K562 (cell line): Measurements from ENCODE around the gene COL9A3. TPM values are rescaled to one million over a fixed set of nuclear protein-coding genes. Genes with fewer than 3 reads are reported as not detected.

ENCODE experiments used
- polyA plus RNA-seq, 8 experiments: library from polyadenylated mRNA; depleted of rRNA in 4 of 8; stranded (reverse) in 5 of 8; unstranded in 3 of 8; fragments of >200 nt; fragmentation: Nextera tagmentation in 2 of 8; fragmentation: Illumina TruSeq in 1 of 8; extraction: Ambion mirVana in 2 of 8; extraction: Trizol in 1 of 8; gene quantifications; 2 replicates each; pipeline versions ENCODE4 v1.2.1 to v1.2.3, GENCODE V29; 2011 to 2014; ENCODE audit warnings: inconsistent platforms in 1 of 8, missing spikeins in 1 of 8
- small RNA-seq: library from RNA; depleted of rRNA; stranded (forward); fragments of <200 nt; gene quantifications from one replicate; pipeline ENCODE3, GENCODE V24; 2014
- total RNA-seq, 7 experiments: library from RNA; depleted of rRNA in 6 of 7; stranded (reverse); fragments of >200 nt in 6 of 7; fragmentation: Illumina TruSeq in 2 of 7; extraction: Trizol in 2 of 7; gene quantifications; 2 replicates each; pipeline versions ENCODE4 v1.2.1 to v1.2.3, GENCODE V29; 2011 to 2021; ENCODE audit warnings: low replicate concordance in 1 of 7

Gene COL9A3
- total and polyA plus RNA-seq, 9 of the 15 experiments (the other 6 are each of a cell fraction or from before 2014, with no cell fraction given), result 0.14 to 3.6 (median 0.88) TPM; not detected in 1

Small RNA genes lying within 50 kb of the gene (small RNA-seq; reads per million reads assigned to genes)
- gene DPH3P1, result not detected

Other genes with a start within 250 kb of the COL9A3 start
Only the 7 nearest of the 9 such genes appear.
- gene NTSR1, start 108.2 kb upstream of the COL9A3 start, total RNA-seq (2014; rRNA removed), result 0.41 TPM in 1 of 2 replicates, not detected in the other
- gene NTSR1, start 108.2 kb upstream of the COL9A3 start, total RNA-seq (2014; rRNA removed; fragmentation: Illumina TruSeq; extraction: Trizol), result 0.04 TPM in 1 of 2 replicates, not detected in the other
- 0.14 and 0.15 TPM in 2 replicates for gene NTSR1, start 108.2 kb upstream of the COL9A3 start, total RNA-seq (2015; rRNA removed; fragmentation: Illumina TruSeq; extraction: Trizol)
- gene NTSR1, start 108.2 kb upstream of the COL9A3 start, total RNA-seq (2021), result 0.38 and 0.40 TPM in 2 replicates
- 0.07 and 0.12 TPM in 2 replicates for gene NTSR1, start 108.2 kb upstream of the COL9A3 start, polyA plus RNA-seq (2011; rRNA removed)
- gene NTSR1, start 108.2 kb upstream of the COL9A3 start, polyA plus RNA-seq (2014; fragmentation: Illumina TruSeq; extraction: Trizol), result 0.22 and 0.25 TPM in 2 replicates
- gene NTSR1, start 108.2 kb upstream of the COL9A3 start, polyA plus RNA-seq (2014; fragmentation: Nextera tagmentation; extraction: Ambion mirVana), result not detected
- gene NTSR1, start 108.2 kb upstream of the COL9A3 start, polyA plus RNA-seq (2014; rRNA removed), result 0.04 and 0.12 TPM in 2 replicates
- gene MRGBP, start 20.6 kb upstream of the COL9A3 start, total RNA-seq (2014; rRNA removed), result 31.3 and 37.0 TPM in 2 replicates
- gene MRGBP, start 20.6 kb upstream of the COL9A3 start, total RNA-seq (2014; rRNA removed; fragmentation: Illumina TruSeq; extraction: Trizol), result 18.1 TPM in 2 replicates
- 25.2 and 25.7 TPM in 2 replicates for gene MRGBP, start 20.6 kb upstream of the COL9A3 start, total RNA-seq (2015; rRNA removed; fragmentation: Illumina TruSeq; extraction: Trizol)
- gene MRGBP, start 20.6 kb upstream of the COL9A3 start, total RNA-seq (2021), result 25.1 and 26.1 TPM in 2 replicates
- 18.7 and 20.7 TPM in 2 replicates for gene MRGBP, start 20.6 kb upstream of the COL9A3 start, polyA plus RNA-seq (2011; rRNA removed)
- gene MRGBP, start 20.6 kb upstream of the COL9A3 start, polyA plus RNA-seq (2014; fragmentation: Illumina TruSeq; extraction: Trizol), result 18.4 and 21.0 TPM in 2 replicates
- 1 to 10 TPM; 1.9 to 2.8 TPM for gene MRGBP, start 20.6 kb upstream of the COL9A3 start, polyA plus RNA-seq (2014; fragmentation: Nextera tagmentation; extraction: Ambion mirVana)
- gene MRGBP, start 20.6 kb upstream of the COL9A3 start, polyA plus RNA-seq (2014; rRNA removed), result 26.3 and 26.7 TPM in 2 replicates
- gene OGFR, start 12.2 kb upstream of the COL9A3 start, total RNA-seq (2014; rRNA removed), result 56.3 and 56.5 TPM in 2 replicates
- gene OGFR, start 12.2 kb upstream of the COL9A3 start, total RNA-seq (2014; rRNA removed; fragmentation: Illumina TruSeq; extraction: Trizol), result 8.9 and 10.3 TPM in 2 replicates
- 17.5 and 18.7 TPM in 2 replicates for gene OGFR, start 12.2 kb upstream of the COL9A3 start, total RNA-seq (2015; rRNA removed; fragmentation: Illumina TruSeq; extraction: Trizol)
- 33.1 and 36.5 TPM in 2 replicates for gene OGFR, start 12.2 kb upstream of the COL9A3 start, total RNA-seq (2021)
- gene OGFR, start 12.2 kb upstream of the COL9A3 start, polyA plus RNA-seq (2011; rRNA removed), result 23.3 and 25.4 TPM in 2 replicates
- 16.6 and 22.0 TPM in 2 replicates for gene OGFR, start 12.2 kb upstream of the COL9A3 start, polyA plus RNA-seq (2014; fragmentation: Illumina TruSeq; extraction: Trizol)
- under 1 TPM; 0.39 TPM for gene OGFR, start 12.2 kb upstream of the COL9A3 start, polyA plus RNA-seq (2014; fragmentation: Nextera tagmentation; extraction: Ambion mirVana)
- 34.2 and 36.7 TPM in 2 replicates for gene OGFR, start 12.2 kb upstream of the COL9A3 start, polyA plus RNA-seq (2014; rRNA removed)
- 11.1 and 11.2 TPM in 2 replicates for gene TCFL5, start 44.8 kb downstream of the COL9A3 start, total RNA-seq (2014; rRNA removed)
- 7.4 and 7.9 TPM in 2 replicates for gene TCFL5, start 44.8 kb downstream of the COL9A3 start, total RNA-seq (2014; rRNA removed; fragmentation: Illumina TruSeq; extraction: Trizol)
- 9.2 and 10.2 TPM in 2 replicates for gene TCFL5, start 44.8 kb downstream of the COL9A3 start, total RNA-seq (2015; rRNA removed; fragmentation: Illumina TruSeq; extraction: Trizol)
- gene TCFL5, start 44.8 kb downstream of the COL9A3 start, total RNA-seq (2021), result 11.1 and 12.6 TPM in 2 replicates
- 8.5 and 12.2 TPM in 2 replicates for gene TCFL5, start 44.8 kb downstream of the COL9A3 start, polyA plus RNA-seq (2011; rRNA removed)
- 5.9 and 7.9 TPM in 2 replicates for gene TCFL5, start 44.8 kb downstream of the COL9A3 start, polyA plus RNA-seq (2014; fragmentation: Illumina TruSeq; extraction: Trizol)
- gene TCFL5, start 44.8 kb downstream of the COL9A3 start, polyA plus RNA-seq (2014; fragmentation: Nextera tagmentation; extraction: Ambion mirVana), result 1 to 10 TPM in 1 of 2 experiments, under 1 TPM in 1; 1.00 to 1.1 TPM
- gene TCFL5, start 44.8 kb downstream of the COL9A3 start, polyA plus RNA-seq (2014; rRNA removed), result 9.1 and 10.5 TPM in 2 replicates
- 31.2 and 36.7 TPM in 2 replicates for gene DIDO1, start 109.5 kb downstream of the COL9A3 start, total RNA-seq (2014; rRNA removed)
- 22.2 and 23.4 TPM in 2 replicates for gene DIDO1, start 109.5 kb downstream of the COL9A3 start, total RNA-seq (2014; rRNA removed; fragmentation: Illumina TruSeq; extraction: Trizol)
- 26.8 and 27.1 TPM in 2 replicates for gene DIDO1, start 109.5 kb downstream of the COL9A3 start, total RNA-seq (2015; rRNA removed; fragmentation: Illumina TruSeq; extraction: Trizol)
- gene DIDO1, start 109.5 kb downstream of the COL9A3 start, total RNA-seq (2021), result 38.2 and 43.6 TPM in 2 replicates
- gene DIDO1, start 109.5 kb downstream of the COL9A3 start, polyA plus RNA-seq (2011; rRNA removed), result 40.5 and 50.2 TPM in 2 replicates
- gene DIDO1, start 109.5 kb downstream of the COL9A3 start, polyA plus RNA-seq (2014; fragmentation: Illumina TruSeq; extraction: Trizol), result 37.4 and 37.9 TPM in 2 replicates
- 1 to 10 TPM; 4.4 to 4.8 TPM for gene DIDO1, start 109.5 kb downstream of the COL9A3 start, polyA plus RNA-seq (2014; fragmentation: Nextera tagmentation; extraction: Ambion mirVana)
- gene DIDO1, start 109.5 kb downstream of the COL9A3 start, polyA plus RNA-seq (2014; rRNA removed), result 44.3 and 46.8 TPM in 2 replicates
- gene GID8, start 121.1 kb downstream of the COL9A3 start, total RNA-seq (2014; rRNA removed), result 22.2 and 26.0 TPM in 2 replicates
- gene GID8, start 121.1 kb downstream of the COL9A3 start, total RNA-seq (2014; rRNA removed; fragmentation: Illumina TruSeq; extraction: Trizol), result 21.8 and 23.4 TPM in 2 replicates
- 22.4 and 23.0 TPM in 2 replicates for gene GID8, start 121.1 kb downstream of the COL9A3 start, total RNA-seq (2015; rRNA removed; fragmentation: Illumina TruSeq; extraction: Trizol)
- 29.0 and 31.6 TPM in 2 replicates for gene GID8, start 121.1 kb downstream of the COL9A3 start, total RNA-seq (2021)
- 24.6 and 26.3 TPM in 2 replicates for gene GID8, start 121.1 kb downstream of the COL9A3 start, polyA plus RNA-seq (2011; rRNA removed)
- 22.2 TPM in 2 replicates for gene GID8, start 121.1 kb downstream of the COL9A3 start, polyA plus RNA-seq (2014; fragmentation: Illumina TruSeq; extraction: Trizol)
- gene GID8, start 121.1 kb downstream of the COL9A3 start, polyA plus RNA-seq (2014; fragmentation: Nextera tagmentation; extraction: Ambion mirVana), result 10 to 100 TPM in 1 of 2 experiments, 1 to 10 TPM in 1; 7.5 to 12.9 TPM
- gene GID8, start 121.1 kb downstream of the COL9A3 start, polyA plus RNA-seq (2014; rRNA removed), result 24.9 and 25.7 TPM in 2 replicates
- not detected in 2 replicates for gene SLC17A9, start 135.7 kb downstream of the COL9A3 start, total RNA-seq (2014; rRNA removed)
- not detected in 2 replicates for gene SLC17A9, start 135.7 kb downstream of the COL9A3 start, total RNA-seq (2014; rRNA removed; fragmentation: Illumina TruSeq; extraction: Trizol)
- gene SLC17A9, start 135.7 kb downstream of the COL9A3 start, total RNA-seq (2015; rRNA removed; fragmentation: Illumina TruSeq; extraction: Trizol), result not detected in 2 replicates
- 0.27 and 0.31 TPM in 2 replicates for gene SLC17A9, start 135.7 kb downstream of the COL9A3 start, total RNA-seq (2021)
- not detected in 2 replicates for gene SLC17A9, start 135.7 kb downstream of the COL9A3 start, polyA plus RNA-seq (2011; rRNA removed)
- not detected in 2 replicates for gene SLC17A9, start 135.7 kb downstream of the COL9A3 start, polyA plus RNA-seq (2014; fragmentation: Illumina TruSeq; extraction: Trizol)
- not detected for gene SLC17A9, start 135.7 kb downstream of the COL9A3 start, polyA plus RNA-seq (2014; fragmentation: Nextera tagmentation; extraction: Ambion mirVana)
- gene SLC17A9, start 135.7 kb downstream of the COL9A3 start, polyA plus RNA-seq (2014; rRNA removed), result 0.04 and 0.05 TPM in 2 replicates